Mesendoderm (in vitro differentiated cells): ENCODE data around the gene RPS27.
"Not testable (repeated sequence)": the region's sequence is repeated elsewhere in the genome, so short reads cannot be mapped to it uniquely, and the experiment has no call there.

Experiments
- DNase-seq: peaks from one replicate; pipeline ENCODE4 v3.0.0; 2013
- H2AK5ac ChIP-seq: 2 replicates; pipeline ENCODE4 v1.6.1; 2013; ENCODE audit warnings: low read length, inconsistent platforms
- H2BK120ac ChIP-seq: 2 replicates; pipeline ENCODE4 v1.6.1; 2013; ENCODE audit warnings: low read depth, mild to moderate bottlenecking, low read length, moderate library complexity, mixed read lengths
- H2BK15ac ChIP-seq: replicated peaks from 2 replicates; pipeline ENCODE4 v1.6.1; 2013; ENCODE audit warnings: low read depth, mild to moderate bottlenecking, moderate library complexity
- H2BK5ac ChIP-seq: 2 replicates; pipeline ENCODE4 v1.6.1; 2013; ENCODE audit warnings: low read length, inconsistent platforms
- H3K18ac ChIP-seq: 2 replicates; pipeline ENCODE4 v1.6.1; 2013; ENCODE audit warnings: mild to moderate bottlenecking, low read length, mixed read lengths
- H3K23ac ChIP-seq: one replicate; pipeline ENCODE4 v1.6.1; 2013; ENCODE audit warnings: low read length
- H3K27ac ChIP-seq: 2 replicates; pipeline ENCODE4 v1.5.1; 2013; ENCODE audit warnings: low read depth, mild to moderate bottlenecking, inconsistent platforms, low read length, moderate library complexity
- H3K27me3 ChIP-seq: 2 replicates; pipeline ENCODE4 v1.6.1; 2013; ENCODE audit warnings: low read length, control low read depth, mild to moderate bottlenecking, inconsistent platforms; ENCODE audit not compliant: insufficient read depth, poor library complexity
- H3K36me3 ChIP-seq: 2 replicates; pipeline ENCODE4 v1.6.1; 2013; ENCODE audit warnings: low read length, inconsistent platforms; ENCODE audit not compliant: control insufficient read depth, insufficient read depth
- H3K4ac ChIP-seq: one replicate; pipeline ENCODE4 v1.6.1; 2013; ENCODE audit warnings: low read depth, mild to moderate bottlenecking, low read length, moderate library complexity
- H3K4me1 ChIP-seq: 2 replicates; pipeline ENCODE4 v1.6.1; 2013; ENCODE audit warnings: low read depth, low read length, inconsistent platforms; ENCODE audit not compliant: control insufficient read depth
- H3K4me2 ChIP-seq: 2 replicates; pipeline ENCODE4 v1.6.1; 2013; ENCODE audit warnings: low read length
- H3K4me3 ChIP-seq: 2 replicates; pipeline ENCODE4 v1.5.1; 2013; ENCODE audit warnings: mild to moderate bottlenecking, low read length
- H3K56ac ChIP-seq: one replicate; pipeline ENCODE4 v1.6.1; 2013; ENCODE audit warnings: low read length
- H3K79me1 ChIP-seq: 2 replicates; pipeline ENCODE4 v1.6.1; 2013; ENCODE audit warnings: low read length, inconsistent platforms
- H3K79me2 ChIP-seq: 2 replicates; pipeline ENCODE4 v1.6.1; 2013; ENCODE audit warnings: mild to moderate bottlenecking, low read length; ENCODE audit not compliant: control insufficient read depth, insufficient read depth
- H3K9ac ChIP-seq: 2 replicates; pipeline ENCODE4 v1.6.1; 2013; ENCODE audit warnings: low read length, inconsistent platforms
- H4K5ac ChIP-seq: one replicate; pipeline ENCODE4 v1.6.1; 2013; ENCODE audit warnings: low read length
- H4K8ac ChIP-seq: one replicate; pipeline ENCODE4 v1.6.1; 2013; ENCODE audit warnings: low read depth, mild to moderate bottlenecking, control low read depth, low read length, moderate library complexity
- WGBS: extraction: QIAGEN DNeasy Blood & Tissue Kit; methylation state at CpG from one replicate; pipeline ENCODE4 v1.1.7; 2013; ENCODE audit warnings: low lambda C conversion rate, missing lambda C conversion rate; ENCODE audit not compliant: insufficient coverage; ENCODE audit errors: extremely low coverage; 5-methylcytosine and 5-hydroxymethylcytosine counted together

RPS27 gene

DNA sequence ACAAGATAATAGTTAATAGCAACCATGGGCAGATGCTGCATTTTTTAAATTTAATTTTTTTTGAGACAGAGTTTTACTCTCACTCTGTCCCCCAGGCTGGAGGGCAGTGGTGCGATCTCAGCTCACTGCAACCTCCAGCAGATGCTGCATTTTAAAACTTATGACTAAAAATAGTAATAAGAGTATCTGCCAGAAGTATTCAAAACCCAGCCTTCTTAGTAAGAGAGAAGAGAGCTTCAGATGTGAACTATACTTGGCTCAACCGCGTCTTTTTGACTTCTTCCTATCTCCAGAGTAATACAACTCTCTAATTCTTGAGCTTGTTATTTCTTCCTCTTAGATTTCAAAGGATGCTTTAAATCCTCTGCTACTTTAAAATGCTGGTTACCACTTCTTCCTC lies 4.6 kb downstream of the RPS27 start:
- Histone ChIP-seq H3K18ac (no peak overlapping the region), H2BK5ac (no peak overlapping the region), H3K4ac (no peak overlapping the region), H3K23ac (no peak overlapping the region), H4K5ac (no peak overlapping the region), H2AK5ac (no peak overlapping the region), H3K79me2 (peaks cover 17% of the 10 kb centered on the region), H3K79me1 (peaks cover 5% of the 10 kb centered on the region), H2BK120ac (no peak overlapping the region), H4K8ac (no peak overlapping the region), H3K9ac (no peak overlapping the region), H3K56ac (no peak overlapping the region), H3K4me2 (no peak overlapping the region), H2BK15ac (no peak overlapping the region), H3K27me3 (no peaks in the 10 kb centered on the region), H3K36me3 (peaks cover 4% of the 10 kb centered on the region), H3K4me3 (no peak overlapping the region), H3K27ac (no peak overlapping the region), H3K4me1 (no peaks in the 10 kb centered on the region)
- no CpG with 5 or more reads among the region's 3 CpGs for WGBS
- no peak for DNase-seq

DNA sequence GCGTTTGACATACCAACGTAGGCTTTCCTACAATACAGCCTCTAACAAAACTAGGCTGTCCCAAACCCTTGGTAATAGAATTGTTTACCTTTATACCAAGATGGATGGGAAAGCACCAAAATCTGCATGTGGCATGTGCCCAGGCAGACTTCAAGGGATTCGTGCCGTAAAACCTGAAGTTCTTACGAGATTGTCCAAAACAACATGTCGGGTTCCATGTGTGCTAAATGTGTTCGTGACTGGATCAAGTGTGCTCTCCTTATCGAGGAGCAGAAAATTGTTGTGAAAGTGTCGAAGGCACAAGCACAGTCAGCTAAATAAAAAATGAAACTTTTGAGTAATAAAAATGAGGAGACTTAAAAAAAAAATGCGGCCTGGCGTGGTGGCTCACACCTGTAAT lies 5.1 kb downstream of the RPS27 start:
- Histone ChIP-seq H2BK120ac (no peak overlapping the region), H3K4me2 (no peak overlapping the region), H2BK15ac (no peak overlapping the region), H3K36me3 (peaks cover 4% of the 10 kb centered on the region), H4K8ac (no peak overlapping the region), H3K56ac (no peak overlapping the region), H4K5ac (no peak overlapping the region), H3K79me2 (peaks cover 16% of the 10 kb centered on the region), H3K9ac (no peak overlapping the region), H3K4me3 (no peak overlapping the region), H3K18ac (no peak overlapping the region), H3K4ac (no peak overlapping the region), H3K27me3 (no peaks in the 10 kb centered on the region), H2AK5ac (no peak overlapping the region), H3K4me1 (no peaks in the 10 kb centered on the region), H3K79me1 (peaks cover 5% of the 10 kb centered on the region), H3K27ac (no peak overlapping the region), H3K23ac (no peak overlapping the region), H2BK5ac (no peak overlapping the region)
- DNase-seq, result no peak
- no CpG with 5 or more reads among the region's 11 CpGs for WGBS

DNA sequence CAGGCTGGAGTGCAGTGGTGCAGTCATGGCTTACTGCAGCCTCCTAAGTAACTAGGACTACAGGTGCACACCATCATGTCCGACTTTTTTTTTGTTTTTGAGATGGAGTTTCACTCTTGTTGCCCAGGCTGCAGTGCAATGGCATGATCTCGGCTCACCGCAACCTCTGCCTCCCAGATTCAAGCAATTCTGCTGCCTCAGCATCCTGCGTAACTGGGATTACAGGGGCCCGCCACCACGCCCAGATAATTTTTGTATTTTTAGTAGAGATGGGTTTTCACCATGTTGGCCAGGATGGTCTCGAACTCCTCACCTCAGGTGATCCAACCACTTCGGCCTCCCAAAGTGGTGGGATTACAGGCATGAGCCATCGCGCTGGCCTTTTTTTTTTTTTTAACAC lies 6.3 kb downstream of the RPS27 start:
- no CpG with 5 or more reads among the region's 10 CpGs for WGBS
- H2BK120ac ChIP-seq, H3K27ac ChIP-seq, DNase-seq, H2BK15ac ChIP-seq, H3K56ac ChIP-seq, H3K27me3 ChIP-seq, H3K79me1 ChIP-seq, H3K79me2 ChIP-seq, H4K8ac ChIP-seq, H3K4me3 ChIP-seq, H3K23ac ChIP-seq, H4K5ac ChIP-seq, H2BK5ac ChIP-seq, H3K4me2 ChIP-seq, H3K4me1 ChIP-seq, H3K4ac ChIP-seq, H3K36me3 ChIP-seq, H3K18ac ChIP-seq, H2AK5ac ChIP-seq, H3K9ac ChIP-seq: not testable (repeated sequence)

GRCh38 chr1:154000420-154000819 lies 9.9 kb downstream of the RPS27 start:
- Histone ChIP-seq H3K36me3 (no peaks in the 10 kb centered on the region), H2BK15ac (no peak overlapping the region), H2BK5ac (no peak overlapping the region), H4K5ac (no peak overlapping the region), H2AK5ac (no peak overlapping the region), H3K23ac (no peak overlapping the region), H3K18ac (no peak overlapping the region), H2BK120ac (no peak overlapping the region), H3K27ac (no peak overlapping the region), H3K9ac (no peak overlapping the region), H3K4me1 (no peaks in the 10 kb centered on the region), H3K4me3 (no peak overlapping the region), H4K8ac (no peak overlapping the region), H3K27me3 (no peaks in the 10 kb centered on the region), H3K79me1 (no peaks in the 10 kb centered on the region), H3K4ac (no peak overlapping the region), H3K79me2 (no peaks in the 10 kb centered on the region), H3K4me2 (no peak overlapping the region), H3K56ac (no peak overlapping the region)
- no CpG with 5 or more reads among the region's 4 CpGs for WGBS
- no peak for DNase-seq

DNA sequence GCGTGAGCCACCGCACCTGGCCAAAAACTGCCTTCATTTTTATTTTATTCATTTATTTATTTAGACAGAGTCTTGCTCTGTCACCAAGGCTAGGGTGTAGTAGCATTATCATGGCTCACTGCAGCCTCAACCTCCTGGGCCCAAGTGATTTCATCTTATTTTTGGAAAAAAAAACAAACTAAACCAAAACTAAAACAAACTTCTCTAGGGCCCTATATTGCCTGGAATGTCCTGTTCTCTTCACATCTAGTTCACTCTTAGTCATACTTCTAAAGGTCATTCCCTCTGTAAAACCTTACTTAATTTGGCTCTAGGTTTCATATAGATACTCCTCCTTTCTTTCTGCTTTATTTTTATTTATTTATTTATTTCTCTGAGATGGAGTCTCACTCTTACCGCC lies 15.6 kb downstream of the RPS27 start:
- Histone ChIP-seq H3K27ac (no peak overlapping the region), H3K27me3 (no peaks in the 10 kb centered on the region), H3K4me1 (no peaks in the 10 kb centered on the region), H3K4me3 (no peak overlapping the region), H3K18ac (no peak overlapping the region), H2BK15ac (no peak overlapping the region), H3K79me2 (no peaks in the 10 kb centered on the region), H3K4ac (no peak overlapping the region), H3K9ac (no peak overlapping the region), H3K36me3 (no peaks in the 10 kb centered on the region), H3K4me2 (no peak overlapping the region), H3K56ac (no peak overlapping the region), H2BK120ac (no peak overlapping the region), H3K23ac (no peak overlapping the region), H2BK5ac (no peak overlapping the region), H3K79me1 (no peaks in the 10 kb centered on the region), H4K5ac (no peak overlapping the region), H4K8ac (no peak overlapping the region), H2AK5ac (no peak overlapping the region)
- no CpG with 5 or more reads among the region's 3 CpGs for WGBS
- DNase-seq, result no peak

- Histone ChIP-seq H3K23ac (no peak overlapping the region), H2BK120ac (no peak overlapping the region), H3K27ac (no peak overlapping the region), H3K4ac (no peak overlapping the region), H3K56ac (no peak overlapping the region), H3K79me1 (no peaks in the 10 kb centered on the region), H3K27me3 (no peaks in the 10 kb centered on the region), H4K5ac (no peak overlapping the region), H2AK5ac (no peak overlapping the region), H2BK15ac (no peak overlapping the region), H3K9ac (no peak overlapping the region), H3K36me3 (no peaks in the 10 kb centered on the region), H4K8ac (no peak overlapping the region), H2BK5ac (no peak overlapping the region), H3K18ac (no peak overlapping the region), H3K79me2 (no peaks in the 10 kb centered on the region), H3K4me3 (no peak overlapping the region), H3K4me1 (no peaks in the 10 kb centered on the region), H3K4me2 (no peak overlapping the region)
- DNase-seq, result no peak
- WGBS, result no CpG with 5 or more reads among the region's 1 CpG
Observed at GRCh38 chr1:154012129-154012528, 21.6 kb downstream of the RPS27 start.
